NCI-H146 treated with DMSO at 0.1 percent for 48 hours (cell line): ENCODE measurements around the gene ADRA1B.
"Not testable (repeated sequence)": the region's sequence is repeated elsewhere in the genome, so short reads cannot be mapped to it uniquely, and the experiment has no call there.

Source experiments
- DNase-seq: peaks from one replicate; lab custom pipeline; 2025; ENCODE audit not compliant: unreplicated experiment; lab: John Stamatoyannopoulos, UW

Gene ADRA1B

DNA sequence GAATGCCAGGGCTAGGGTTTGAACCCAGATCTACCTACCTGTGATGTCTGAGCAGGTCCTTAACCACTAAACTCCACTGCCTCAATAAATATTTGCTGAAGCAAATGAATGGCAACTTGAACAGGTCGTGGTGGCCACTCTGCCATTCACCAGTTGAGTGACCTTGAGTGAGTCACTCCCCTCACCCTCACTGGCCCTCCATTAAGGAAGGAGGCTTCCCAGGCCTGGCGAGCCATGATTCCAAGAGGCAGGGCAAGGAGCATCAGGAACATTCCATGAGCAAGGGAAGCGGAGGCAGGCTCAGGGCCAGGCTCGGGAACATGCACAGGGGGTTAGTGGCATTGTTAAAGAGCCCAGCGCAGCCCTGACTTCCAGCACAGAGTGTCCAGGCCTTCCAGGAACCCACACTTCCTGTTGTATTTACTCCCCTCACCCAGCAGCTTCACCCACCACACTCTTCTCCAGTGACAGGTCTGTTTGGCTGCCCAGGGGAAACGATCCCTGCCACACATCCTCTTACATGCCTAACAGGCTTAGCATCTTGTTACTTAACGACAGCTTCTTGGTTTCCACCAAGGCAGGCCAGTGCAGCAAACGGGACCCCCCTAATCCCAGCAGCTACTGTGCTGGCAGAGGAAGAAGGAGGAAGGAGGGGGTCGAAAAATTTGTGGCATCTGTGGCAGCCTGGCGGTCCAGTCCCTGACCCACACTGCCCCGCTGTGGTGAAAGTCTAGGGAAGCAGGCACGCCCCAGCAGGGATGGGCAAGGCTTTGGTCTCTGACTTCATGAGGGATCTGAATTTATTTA is 49.0 kb downstream of the ADRA1B start:
- DNase-seq: no peak

DNA sequence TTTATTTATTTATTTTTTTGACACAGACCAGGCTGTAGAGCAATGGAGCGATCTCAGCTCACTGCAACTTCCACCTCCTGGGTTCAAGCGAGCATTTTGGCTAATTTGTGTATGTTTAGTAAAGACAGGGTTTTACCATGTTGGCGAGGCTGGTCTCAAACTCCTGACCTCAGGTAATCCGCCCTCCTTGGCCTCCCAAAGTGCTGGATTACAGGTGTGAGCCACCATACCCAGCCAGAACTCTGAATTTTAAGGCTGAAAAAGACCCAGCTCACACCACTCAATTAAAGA is 49.5 kb downstream of the ADRA1B start:
- not testable (repeated sequence) for DNase-seq

DNA sequence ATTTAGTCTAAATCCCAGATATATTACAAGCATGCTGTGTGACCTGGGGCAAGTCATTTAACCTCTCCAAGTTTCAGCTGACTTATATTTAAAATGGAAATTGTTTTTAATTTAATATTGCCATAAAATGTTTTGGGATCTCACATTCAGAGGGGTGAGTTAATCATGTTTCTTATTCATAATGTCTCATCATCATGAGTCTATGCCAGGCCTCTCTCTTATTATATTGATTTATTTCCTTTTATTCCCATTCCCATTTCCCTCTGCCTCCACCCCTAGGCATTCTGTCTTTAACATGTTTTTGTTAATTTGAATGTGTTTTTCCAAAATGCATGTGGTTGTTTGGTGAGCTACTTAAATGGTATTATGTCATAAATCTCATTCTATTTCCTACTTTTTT is 53.7 kb downstream of the ADRA1B start:
- no peak for DNase-seq

DNA sequence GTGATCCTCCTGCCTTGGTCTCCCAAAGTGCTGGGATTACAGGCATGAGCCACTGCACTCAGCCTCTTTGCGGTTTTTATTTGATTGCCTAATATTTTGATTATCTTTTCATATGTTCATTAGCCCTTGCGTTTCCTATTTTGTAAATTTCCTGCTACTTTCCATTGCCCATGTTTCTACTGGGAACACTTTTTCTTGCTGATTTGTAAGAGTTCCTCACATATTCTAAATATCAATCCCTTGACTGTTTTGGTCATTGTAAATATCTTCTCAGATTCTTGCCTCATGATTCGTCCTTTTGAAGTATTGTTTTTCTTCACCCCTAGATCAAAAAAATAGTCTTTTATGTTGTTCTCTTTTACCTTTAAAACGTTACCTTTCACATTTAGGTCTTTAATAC is 54.8 kb downstream of the ADRA1B start:
- DNase-seq: no peak

DNA sequence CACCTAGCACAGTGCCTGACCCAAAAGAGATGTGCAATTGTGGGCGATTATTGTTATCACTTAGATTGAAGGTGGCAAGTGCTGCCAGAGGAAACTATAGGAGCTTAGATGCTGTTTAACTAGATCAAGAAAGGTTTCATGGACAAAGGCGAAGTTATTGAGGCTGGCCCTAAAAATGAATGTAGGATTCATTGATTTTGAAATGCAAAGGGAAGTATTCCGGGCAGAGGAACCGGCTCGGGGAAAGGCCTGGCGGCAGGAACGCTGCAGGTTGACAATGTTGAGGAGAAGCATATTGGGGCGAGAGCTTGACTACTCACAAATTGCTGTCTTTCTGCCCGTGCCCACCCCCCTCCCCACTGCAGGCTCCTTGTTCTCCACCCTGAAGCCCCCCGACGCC is 55.2 kb downstream of the ADRA1B start:
- DNase-seq: no peak

DNA sequence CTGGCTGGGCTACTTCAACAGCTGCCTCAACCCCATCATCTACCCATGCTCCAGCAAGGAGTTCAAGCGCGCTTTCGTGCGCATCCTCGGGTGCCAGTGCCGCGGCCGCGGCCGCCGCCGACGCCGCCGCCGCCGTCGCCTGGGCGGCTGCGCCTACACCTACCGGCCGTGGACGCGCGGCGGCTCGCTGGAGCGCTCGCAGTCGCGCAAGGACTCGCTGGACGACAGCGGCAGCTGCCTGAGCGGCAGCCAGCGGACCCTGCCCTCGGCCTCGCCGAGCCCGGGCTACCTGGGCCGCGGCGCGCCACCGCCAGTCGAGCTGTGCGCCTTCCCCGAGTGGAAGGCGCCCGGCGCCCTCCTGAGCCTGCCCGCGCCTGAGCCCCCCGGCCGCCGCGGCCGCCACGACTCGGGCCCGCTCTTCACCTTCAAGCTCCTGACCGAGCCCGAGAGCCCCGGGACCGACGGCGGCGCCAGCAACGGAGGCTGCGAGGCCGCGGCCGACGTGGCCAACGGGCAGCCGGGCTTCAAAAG is 55.7 kb downstream of the ADRA1B start:
- DNase-seq: no peak

DNA sequence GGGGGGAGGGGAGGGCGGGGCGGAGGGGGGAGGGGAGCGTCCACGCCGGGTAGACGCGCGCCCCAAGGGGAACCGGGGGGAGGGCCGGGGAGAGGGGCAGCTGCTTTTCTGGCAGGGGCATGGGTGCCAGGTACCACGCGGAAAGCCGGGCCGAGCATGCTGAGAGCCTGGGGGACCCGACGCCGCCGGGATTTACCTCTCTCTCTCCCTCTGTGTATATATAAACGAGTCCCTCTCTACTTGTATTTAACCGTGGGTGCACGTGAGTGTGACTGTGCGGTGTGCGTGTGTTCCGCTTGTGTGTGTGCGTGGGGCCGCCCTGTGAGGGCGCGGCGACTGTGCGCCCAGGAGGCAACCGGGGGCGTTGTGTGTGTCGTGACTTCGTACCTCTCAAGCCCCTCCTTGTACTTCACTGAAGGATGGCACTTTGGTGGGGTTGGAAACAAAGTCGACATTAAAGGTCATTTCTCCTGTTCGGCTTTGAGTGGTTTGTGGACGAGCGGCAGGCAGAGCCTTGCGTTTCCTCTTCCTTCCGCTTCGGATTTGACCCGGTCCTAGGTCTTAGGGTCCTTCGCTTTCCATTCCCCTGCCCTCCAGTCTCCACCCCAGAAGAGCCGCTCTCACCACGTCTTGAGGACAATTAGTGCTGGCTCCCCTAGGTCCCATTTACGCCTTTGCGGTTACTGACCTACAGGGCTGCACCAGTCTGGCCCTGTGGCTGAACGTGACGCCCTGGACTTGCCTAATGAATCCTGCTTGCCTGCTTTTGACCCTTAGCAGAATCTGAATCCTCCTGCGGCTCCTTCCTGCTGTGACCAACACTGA is 56.5 kb downstream of the ADRA1B start:
- no peak for DNase-seq

DNA sequence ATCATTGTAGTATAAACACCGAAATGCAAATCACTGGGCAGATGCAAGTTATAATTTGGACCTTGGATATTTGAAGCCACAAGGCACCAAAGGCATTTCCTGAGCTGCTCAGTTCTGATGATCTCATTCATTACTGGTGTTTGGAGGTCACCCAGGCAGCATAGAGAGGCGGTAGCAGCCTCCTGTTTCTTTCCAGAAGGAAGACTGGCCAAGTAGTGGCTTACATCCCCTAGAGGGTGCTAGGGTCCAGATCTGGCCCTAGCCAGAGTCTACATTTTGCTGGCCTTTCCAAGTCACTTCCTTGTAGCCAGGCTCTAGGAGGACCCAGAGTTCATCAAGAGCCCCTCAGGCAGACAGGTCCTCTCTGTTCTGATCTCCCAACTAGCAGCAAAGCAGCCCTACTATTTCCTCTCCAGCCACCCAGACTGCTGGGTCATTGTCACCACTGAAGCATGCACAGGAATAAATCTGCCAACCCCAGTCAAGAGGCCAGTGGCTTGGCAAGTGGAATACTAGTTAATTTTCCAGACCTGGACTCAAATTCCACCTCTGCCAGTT is 59.3 kb downstream of the ADRA1B start:
- DNase-seq: no peak

DNA sequence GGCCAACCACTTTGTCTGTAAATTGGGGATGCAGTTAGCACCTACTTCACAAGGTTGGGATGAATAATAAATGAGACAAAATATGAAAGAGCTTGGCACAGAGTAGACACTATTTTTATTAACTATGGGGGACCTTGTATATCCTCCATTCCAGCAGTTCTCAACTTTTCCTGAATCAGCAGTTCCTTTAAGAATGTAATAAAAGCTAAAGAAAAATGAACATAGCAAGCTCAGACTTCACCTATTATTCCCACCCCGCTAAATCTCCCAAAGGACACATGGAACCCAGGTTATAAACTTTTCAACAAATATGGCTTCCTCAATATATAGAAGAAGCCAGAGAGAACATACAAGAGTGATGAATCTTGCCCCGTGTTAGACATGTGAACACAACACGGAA is 60.6 kb downstream of the ADRA1B start:
- DNase-seq: no peak

DNA sequence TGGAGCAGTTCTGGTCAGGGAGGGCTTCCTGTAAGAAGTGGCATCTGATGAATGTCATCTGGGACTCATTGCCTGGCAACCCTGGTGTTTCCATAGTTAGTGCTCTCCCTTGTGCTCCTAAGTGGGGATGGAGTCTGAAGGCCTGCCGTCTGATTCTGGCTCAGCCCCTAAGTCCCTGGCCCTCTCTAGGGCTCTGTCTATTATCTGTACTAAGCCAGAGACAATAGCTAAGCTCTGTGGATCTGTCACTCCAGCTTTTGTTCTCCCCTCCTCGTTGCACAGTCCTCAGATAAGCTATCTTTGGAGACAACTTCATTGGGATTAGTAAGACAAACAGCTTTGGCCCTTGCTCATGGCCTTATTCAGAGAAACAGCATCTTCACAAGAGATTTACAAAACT is 62.1 kb downstream of the ADRA1B start:
- no peak for DNase-seq

DNA sequence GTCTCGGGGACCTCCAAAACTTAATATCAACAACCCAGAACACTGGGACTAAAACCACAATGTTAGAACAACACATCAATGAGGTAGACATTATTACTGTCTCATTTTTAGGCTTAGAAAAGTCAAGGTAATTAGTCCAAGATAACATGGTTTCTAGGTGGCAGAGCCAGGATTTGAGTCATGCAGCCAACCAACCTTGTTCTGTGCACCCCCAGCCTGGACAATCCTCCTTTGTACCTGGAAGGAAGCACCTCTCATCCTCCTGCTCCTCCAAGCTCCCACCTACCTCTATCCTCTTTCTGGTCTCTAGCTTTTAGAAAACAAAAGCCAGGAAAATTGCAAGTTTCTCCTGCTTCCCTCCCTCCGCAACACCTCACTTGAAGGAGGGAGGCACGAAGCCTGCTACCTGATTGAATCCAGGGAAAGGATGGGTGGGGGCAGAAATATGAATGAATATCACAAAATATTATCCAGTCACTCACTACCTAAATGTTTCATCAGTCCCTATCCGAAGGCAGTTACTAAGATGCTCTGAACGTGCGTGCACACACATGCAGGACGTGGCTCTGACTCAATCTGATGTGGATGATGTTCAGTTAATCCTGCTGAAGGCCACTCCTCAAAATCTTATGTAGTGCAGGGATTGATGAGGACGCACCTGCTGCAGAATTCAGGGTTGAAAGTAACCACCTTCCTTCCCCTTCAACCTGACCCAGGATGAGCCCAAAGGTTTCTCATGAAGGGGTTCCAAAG is 66.3 kb downstream of the ADRA1B start:
- DNase-seq: no peak

DNA sequence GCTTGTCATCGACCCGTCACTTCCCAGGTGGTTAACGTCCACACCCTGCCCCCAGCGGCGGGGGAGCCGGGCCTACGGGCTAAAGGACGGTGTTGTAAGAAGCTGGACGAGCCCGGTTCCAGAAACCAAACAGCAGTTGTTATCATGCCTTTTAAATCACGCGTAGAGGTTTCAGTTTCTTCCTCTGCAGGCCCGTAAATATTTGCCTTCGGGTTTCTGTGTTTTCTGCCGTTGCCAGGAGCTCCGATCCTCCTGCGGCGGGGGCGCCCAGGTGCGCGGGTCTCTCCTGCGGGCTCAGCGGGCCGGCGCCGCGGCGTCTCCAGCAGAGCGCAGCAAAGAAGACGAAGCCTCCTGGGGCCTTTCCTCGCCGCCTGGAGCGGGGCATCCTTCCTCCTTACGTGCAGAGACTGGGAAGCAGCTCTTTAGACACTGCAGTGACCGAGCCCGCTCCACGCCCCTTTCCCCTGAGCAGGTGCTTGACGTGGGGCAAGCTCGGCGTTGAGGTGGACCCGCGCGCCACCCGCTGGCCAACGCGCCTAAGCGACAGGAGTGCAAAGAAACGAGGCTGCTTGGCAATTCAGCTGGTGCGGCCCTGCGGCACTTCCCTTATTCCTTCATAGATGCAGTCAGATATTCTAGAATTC is 70.9 kb downstream of the ADRA1B start:
- DNase-seq: peak; percentile 53

DNA sequence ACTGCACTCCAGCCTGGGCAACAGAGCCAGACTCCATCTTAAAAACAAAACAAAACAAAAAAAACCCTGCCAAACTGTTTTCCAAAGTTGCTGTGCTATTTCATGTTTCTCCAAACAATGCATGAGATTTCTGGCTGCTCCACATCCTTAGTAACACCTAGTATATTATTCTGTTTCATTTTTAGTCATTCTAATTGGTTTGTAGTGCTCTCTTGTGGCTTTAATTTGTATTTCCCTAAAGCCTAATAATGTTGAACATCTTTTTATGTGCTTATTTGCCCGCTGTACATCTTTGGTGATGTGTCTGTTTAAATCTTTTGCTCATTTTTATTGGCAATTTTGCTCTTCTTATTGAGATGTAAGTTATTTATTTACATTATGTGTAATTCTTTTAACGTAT is 74.2 kb downstream of the ADRA1B start:
- no peak for DNase-seq

DNA sequence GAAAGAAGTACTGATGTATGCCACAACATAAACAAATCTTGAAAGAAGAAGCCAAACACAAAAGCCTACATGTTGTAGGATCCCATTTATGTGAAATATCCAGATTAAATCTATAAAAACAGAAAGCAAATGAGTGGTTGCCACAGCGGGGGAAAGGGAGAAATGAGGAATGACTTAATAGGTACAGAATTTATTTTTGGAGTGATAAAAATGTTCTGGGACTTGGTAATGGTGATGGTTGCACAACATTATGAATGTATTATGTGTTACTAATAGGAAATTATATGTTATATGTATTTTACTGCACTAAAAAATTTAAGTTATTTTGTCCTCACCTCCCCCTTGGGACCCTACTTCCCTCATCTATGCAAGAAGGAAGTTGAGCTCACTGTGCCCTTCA is 76.3 kb downstream of the ADRA1B start:
- DNase-seq: no peak

DNA sequence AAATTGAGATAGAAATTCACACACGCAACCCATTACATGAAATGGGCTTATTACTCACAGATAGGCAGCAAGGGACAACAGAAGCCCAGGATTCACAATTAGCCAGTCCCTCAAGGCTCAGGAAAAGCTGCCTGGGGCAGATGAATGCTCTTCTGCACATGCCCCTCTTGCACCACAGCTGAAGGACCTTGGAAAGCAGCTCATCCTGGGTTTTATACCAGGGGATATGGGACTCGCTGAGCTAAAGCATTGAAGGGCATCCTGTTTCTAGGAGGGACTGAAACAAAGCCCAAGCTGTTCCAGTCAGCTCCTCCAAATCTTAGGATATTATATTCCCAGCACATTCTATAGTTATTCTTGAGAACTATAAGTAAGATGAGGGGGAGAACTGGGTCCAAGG is 76.9 kb downstream of the ADRA1B start:
- DNase-seq: no peak

DNA sequence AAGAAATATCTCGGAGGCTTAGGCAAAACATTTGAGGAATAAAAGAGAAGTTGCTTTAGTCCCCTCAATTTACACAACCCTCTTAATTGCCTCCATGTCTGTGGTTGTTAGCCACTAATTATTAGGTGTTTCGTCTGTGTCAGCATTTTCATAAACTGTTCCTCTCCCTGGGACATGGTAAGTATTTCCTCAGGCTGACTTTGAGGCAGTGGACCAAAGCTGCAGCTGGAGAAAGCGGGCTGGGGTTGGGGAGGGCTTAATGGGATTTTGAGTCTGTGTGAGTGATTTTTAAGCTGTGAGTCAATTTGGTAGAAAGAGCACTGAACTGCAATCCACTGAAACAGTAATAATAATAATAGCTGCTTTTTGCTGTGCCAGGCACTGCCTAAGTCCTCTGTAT is 79.6 kb downstream of the ADRA1B start:
- no peak for DNase-seq

DNA sequence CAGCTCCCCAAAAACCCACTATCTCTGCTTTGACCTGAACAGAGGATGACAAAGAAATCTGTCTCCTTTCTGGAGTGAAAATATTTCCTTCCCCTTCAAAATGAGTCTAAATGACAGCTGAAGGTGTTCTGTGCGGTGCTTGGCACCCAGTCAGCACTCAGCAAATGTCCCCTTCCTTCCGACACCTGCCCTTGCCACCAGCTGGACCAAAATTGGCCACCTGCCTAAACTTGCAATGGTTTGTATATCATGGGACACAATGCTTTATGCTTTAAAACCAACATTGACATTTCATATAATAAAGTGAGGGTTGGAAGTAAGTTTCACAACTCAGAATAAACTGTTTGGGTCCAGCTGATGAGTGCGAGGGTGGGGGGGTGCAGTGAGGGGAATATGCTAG is 85.2 kb downstream of the ADRA1B start:
- DNase-seq: no peak

DNA sequence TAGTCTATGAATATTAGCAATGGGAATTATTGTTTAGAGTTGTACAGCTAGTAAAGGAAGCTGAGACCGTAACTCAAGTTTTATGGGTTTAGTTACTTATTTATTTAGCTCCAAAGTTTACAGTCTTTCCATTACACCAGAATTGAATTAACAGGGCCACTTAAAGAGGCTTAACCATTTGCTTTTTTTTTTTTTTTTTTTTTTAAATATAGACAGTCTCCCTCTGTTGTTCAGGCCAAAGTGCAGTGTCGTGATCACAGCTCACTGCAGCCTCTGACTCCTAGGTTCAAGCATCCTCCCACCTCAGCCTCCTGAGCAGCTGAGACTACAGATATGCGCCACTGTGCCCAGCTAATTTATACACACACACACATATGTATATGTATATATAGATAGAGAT is 91.2 kb downstream of the ADRA1B start:
- DNase-seq: no peak

DNA sequence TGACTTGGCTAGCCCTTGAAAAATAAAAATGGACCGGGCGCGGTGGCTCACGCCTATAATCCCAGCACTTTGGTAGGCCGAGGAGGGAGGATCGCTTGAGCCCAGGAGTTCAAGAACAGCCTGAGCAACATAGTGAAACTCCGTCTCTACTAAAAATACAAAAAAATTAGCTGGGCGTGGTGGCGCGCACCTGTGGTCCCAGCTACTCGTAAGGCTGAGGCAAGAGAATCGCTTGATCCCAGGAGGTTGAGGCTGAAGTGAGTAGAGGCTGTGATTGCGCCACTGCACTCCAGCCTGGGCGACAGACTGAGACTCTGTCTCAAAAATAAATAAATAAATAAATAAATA is 92.2 kb downstream of the ADRA1B start:
- DNase-seq: not testable (repeated sequence)

DNA sequence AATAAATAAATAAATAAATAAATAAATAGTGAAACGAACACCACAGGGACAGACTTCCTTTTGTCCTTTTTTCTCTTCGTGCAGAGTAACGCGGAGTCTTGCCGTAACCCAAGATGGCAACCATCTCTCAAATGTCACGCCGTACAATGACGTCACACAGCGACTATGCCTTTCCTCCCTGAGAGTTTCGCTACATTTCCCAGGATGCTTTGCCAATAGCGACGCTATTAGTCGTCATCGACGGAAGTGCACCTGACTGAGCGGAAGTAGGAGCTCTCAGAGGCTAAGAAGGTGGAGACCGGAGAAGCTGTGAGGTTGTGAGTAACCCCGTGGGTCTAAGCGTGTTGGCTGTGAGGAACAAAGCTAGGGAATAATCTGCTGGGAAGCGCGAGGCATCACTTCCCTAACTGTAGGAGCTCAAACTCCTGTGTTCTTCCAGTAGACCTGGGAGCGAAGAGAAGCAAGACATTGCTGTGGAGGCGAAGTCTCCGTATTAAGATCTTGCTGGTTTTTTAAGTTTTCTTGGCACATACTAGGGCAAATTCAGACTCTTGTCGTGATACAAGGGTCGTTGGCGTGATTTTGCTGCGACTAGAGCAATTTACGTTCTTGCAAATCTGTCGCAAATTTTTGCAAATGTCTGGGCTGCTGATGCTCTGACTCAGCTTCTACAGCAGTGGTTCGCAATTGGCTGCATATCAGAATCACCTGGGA is 92.8 kb downstream of the ADRA1B start, which contains the start of gene TTC1:
Gene TTC1 (plus strand): TSS at position 263 of the 714 bp plus-strand sequence. CDS start 1,390 bp downstream, outside the sequence.
- DNase-seq: peak; percentile 87
